HG02759 (cell line): ENCODE measurements around the gene CPSF7.
A peak's percentile ranks its signal among the peaks of the same experiment; 100 is the strongest.
"Not testable (repeated sequence)": the region's sequence is repeated elsewhere in the genome, so short reads cannot be mapped to it uniquely, and the experiment has no call there.

Experiments used
- ATAC-seq: cut with Tn5 transposase; IDR thresholded peaks from one replicate; pipeline ENCODE4 v1.9.1; 2021; ENCODE audit warnings: mild to moderate bottlenecking, moderate library complexity; ENCODE audit not compliant: unreplicated experiment

The CPSF7 gene

GRCh38 chr11:61429691-61430582 lies at the start of gene CPSF7, which contains the start of gene SDHAF2:
Gene CPSF7 (minus strand): TSS chr11:61429975. CDS start chr11:61429235, 740 bp downstream.
Gene SDHAF2 (plus strand): TSS chr11:61430124. CDS start chr11:61430147, 23 bp downstream.
- peak; percentile 91 for ATAC-seq

- ATAC-seq, result no peak
These were observed 48.0 kb upstream of the CPSF7 start for GRCh38 chr11:61477727-61478148.

- no peak for ATAC-seq
These were observed 47.4 kb upstream of the CPSF7 start for GRCh38 chr11:61477126-61477525.

- ATAC-seq, result no peak
These were observed 46.6 kb upstream of the CPSF7 start for GRCh38 chr11:61476371-61476770.

GRCh38 chr11:61475433-61475832 lies 45.7 kb upstream of the CPSF7 start:
- no peak for ATAC-seq

- ATAC-seq, result no peak
These were observed 44.4 kb upstream of the CPSF7 start for GRCh38 chr11:61474013-61474643.

- ATAC-seq, result no peak
These were observed 43.7 kb upstream of the CPSF7 start for GRCh38 chr11:61473370-61474012.

- no peak for ATAC-seq
These were observed 43.1 kb upstream of the CPSF7 start for GRCh38 chr11:61472868-61473267.

GRCh38 chr11:61472282-61472681 lies 42.5 kb upstream of the CPSF7 start:
- ATAC-seq, result no peak

GRCh38 chr11:61468002-61468401 lies 38.2 kb upstream of the CPSF7 start:
- ATAC-seq, result no peak

- not testable (repeated sequence) for ATAC-seq
These were observed 37.8 kb upstream of the CPSF7 start for GRCh38 chr11:61467602-61468001.

- ATAC-seq, result no peak
These were observed 31.2 kb upstream of the CPSF7 start for GRCh38 chr11:61460986-61461385.

GRCh38 chr11:61460474-61460881 lies 30.7 kb upstream of the CPSF7 start:
- no peak for ATAC-seq

- no peak for ATAC-seq
These were observed 24.7 kb upstream of the CPSF7 start for GRCh38 chr11:61454520-61454919.

- no peak for ATAC-seq
These were observed 23.9 kb upstream of the CPSF7 start for GRCh38 chr11:61453695-61454094.

- ATAC-seq, result no peak
These were observed 23.1 kb upstream of the CPSF7 start for GRCh38 chr11:61452825-61453224.

- ATAC-seq, result no peak
These were observed 18.8 kb upstream of the CPSF7 start for GRCh38 chr11:61448552-61448927.

- no peak for ATAC-seq
These were observed 18.1 kb upstream of the CPSF7 start for GRCh38 chr11:61447601-61448551.

- no peak for ATAC-seq
These were observed 16.5 kb upstream of the CPSF7 start for GRCh38 chr11:61446211-61446651.

- ATAC-seq, result no peak
These were observed 15.7 kb upstream of the CPSF7 start for GRCh38 chr11:61445516-61445915.
